Measurements from ENCODE around the gene GPR21. TPM values are rescaled to one million over a fixed set of nuclear protein-coding genes. Genes with fewer than 3 reads are reported as not detected.

The GPR21 gene
- total and polyA plus RNA-seq, 7 donors: 0.05 to 0.64 (median 0.12) TPM; not detected in 4

DNA sequence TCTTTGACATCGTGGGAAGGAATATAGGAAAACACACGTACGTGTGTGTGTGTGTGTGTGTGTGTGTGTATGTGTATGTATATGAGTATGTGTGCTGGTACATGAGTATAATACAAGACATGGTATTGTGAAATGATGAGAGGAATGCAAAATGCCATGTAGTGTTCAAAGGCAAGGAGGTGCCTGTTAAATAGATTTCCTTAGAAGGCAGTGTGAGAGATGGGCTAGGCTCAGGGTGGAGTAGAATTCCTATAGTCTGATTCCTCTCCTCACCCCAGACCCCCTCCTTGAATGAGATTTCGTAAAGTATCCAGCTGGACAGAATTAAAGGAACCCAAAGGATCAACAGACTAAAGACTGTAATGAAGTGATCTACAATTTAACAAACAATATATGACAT, 11.1 kb downstream of the GPR21 start:
- intact Hi-C loops (cut with DNase I): no loop called here
- H3K27ac ChIP-seq: no peak overlapping the region

DNA sequence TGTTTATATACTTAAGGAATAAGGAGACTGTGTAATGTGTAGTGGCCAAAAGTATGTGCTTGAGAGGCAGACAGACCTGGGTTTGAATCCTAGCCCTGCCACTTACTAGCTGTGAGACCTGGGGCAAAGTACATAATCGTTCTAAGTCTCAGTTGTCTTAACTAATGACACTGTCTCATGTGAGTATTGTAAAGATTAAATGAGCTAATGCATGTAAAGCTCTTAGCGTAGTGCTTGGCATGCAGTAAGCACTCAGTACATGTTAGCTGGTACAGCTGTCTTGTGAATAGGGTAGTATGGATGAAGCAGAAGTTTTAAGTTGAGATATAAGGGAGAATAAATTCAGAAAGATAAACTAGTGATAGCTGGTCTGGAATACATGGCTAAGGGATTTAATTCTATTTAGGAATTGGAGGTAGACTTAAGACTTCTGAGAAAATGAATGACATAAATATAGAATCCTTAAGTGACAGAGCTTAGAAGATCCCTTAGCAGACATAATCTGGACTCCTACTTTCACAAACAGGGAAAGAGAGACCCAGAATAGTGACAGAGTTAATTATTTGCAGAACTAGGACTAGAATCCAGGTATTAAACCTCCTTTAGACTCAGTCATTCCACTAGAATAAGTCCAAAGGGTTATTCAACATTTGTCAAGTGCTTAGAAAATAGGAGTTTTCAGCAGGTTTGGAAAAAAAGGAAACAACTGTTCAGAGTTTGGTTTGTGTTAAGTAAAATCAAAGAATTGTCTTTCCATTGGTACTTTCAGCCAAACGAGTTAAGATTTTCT, 13.1 kb downstream of the GPR21 start:
- intact Hi-C loops (cut with DNase I): no loop called here
- no peak for DNase-seq
- Histone ChIP-seq H3K4me3 (no peak overlapping the region), H3K9me3 (no peaks in the 10 kb centered on the region), H3K36me3 (ENCODE audit: insufficient read depth in 1 of 2, low read depth in 1 of 2) (no peaks in the 10 kb centered on the region), H3K27ac (no peak overlapping the region), H3K27me3 (ENCODE audit: insufficient read depth in 3 of 3, low read length in 2 of 3) (no peaks in the 10 kb centered on the region), H3K4me1 (peaks cover 27% of the 10 kb centered on the region)
- 84 to 89% (median 84%) methylated on average over 3 of the region's 3 CpGs for WGBS, 3 donors
- TF ChIP-seq, protein P1, sequence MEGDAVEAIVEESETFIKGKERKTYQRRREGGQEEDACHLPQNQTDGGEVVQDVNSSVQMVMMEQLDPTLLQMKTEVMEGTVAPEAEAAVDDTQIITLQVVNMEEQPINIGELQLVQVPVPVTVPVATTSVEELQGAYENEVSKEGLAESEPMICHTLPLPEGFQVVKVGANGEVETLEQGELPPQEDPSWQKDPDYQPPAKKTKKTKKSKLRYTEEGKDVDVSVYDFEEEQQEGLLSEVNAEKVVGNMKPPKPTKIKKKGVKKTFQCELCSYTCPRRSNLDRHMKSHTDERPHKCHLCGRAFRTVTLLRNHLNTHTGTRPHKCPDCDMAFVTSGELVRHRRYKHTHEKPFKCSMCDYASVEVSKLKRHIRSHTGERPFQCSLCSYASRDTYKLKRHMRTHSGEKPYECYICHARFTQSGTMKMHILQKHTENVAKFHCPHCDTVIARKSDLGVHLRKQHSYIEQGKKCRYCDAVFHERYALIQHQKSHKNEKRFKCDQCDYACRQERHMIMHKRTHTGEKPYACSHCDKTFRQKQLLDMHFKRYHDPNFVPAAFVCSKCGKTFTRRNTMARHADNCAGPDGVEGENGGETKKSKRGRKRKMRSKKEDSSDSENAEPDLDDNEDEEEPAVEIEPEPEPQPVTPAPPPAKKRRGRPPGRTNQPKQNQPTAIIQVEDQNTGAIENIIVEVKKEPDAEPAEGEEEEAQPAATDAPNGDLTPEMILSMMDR (IDR thresholded peaks at IDR 0.05): no peak
- ATAC-seq: no peak

More for the DNA sequence above, 11.1 kb downstream of the GPR21 start:
- WGBS, 3 donors: 80 to 87% (median 86%) methylated on average over 4 of the region's 4 CpGs
- peaks cover 16% of the 10 kb centered on the region for H3K4me1 ChIP-seq
- ATAC-seq: no peak
- DNase-seq: no peak
- TF ChIP-seq, protein P1 (IDR thresholded peaks at IDR 0.05): no peak
- H3K4me3 ChIP-seq: no peak overlapping the region
- no peaks in the 10 kb centered on the region for H3K9me3 ChIP-seq
- H3K36me3 ChIP-seq (ENCODE audit: insufficient read depth in 1 of 2, low read depth in 1 of 2): no peaks in the 10 kb centered on the region
- no peaks in the 10 kb centered on the region for H3K27me3 ChIP-seq (ENCODE audit: insufficient read depth in 3 of 3, low read length in 2 of 3)

DNA sequence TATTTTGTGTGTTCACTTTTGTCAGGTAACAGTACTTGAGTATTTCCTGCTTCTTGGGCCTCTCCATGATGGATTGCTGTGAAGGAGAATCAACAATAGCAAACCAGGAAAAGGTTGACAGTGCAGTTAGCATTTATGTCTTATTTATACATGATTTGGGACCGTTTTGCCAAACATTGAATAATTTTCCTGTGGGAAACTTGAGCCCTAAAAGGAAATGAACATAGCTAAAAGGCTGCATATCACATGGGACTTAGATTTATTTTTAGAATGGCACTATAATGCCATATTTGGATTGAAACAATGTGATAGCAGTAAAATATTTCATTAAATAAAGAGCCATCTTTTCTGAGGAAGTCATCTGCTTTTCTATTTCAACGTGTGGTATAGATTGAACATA, 15.3 kb downstream of the GPR21 start:
- DNase-seq: no peak
- WGBS, 3 donors: 37 to 43% (median 42%) methylated on average over 2 of the region's 2 CpGs
- intact Hi-C loops (cut with DNase I): no loop called here
- H3K4me3 ChIP-seq: no peak overlapping the region
- H3K36me3 ChIP-seq (ENCODE audit: insufficient read depth in 1 of 2, low read depth in 1 of 2): no peaks in the 10 kb centered on the region
- ATAC-seq: no peak
- no peaks in the 10 kb centered on the region for H3K9me3 ChIP-seq
- TF ChIP-seq, protein P1 (IDR thresholded peaks at IDR 0.05): no peak
- H3K27ac ChIP-seq: peak overlapping the region; percentile 3
- no peaks in the 10 kb centered on the region for H3K27me3 ChIP-seq (ENCODE audit: insufficient read depth in 3 of 3, low read length in 2 of 3)
- peaks cover 27% of the 10 kb centered on the region for H3K4me1 ChIP-seq

DNA sequence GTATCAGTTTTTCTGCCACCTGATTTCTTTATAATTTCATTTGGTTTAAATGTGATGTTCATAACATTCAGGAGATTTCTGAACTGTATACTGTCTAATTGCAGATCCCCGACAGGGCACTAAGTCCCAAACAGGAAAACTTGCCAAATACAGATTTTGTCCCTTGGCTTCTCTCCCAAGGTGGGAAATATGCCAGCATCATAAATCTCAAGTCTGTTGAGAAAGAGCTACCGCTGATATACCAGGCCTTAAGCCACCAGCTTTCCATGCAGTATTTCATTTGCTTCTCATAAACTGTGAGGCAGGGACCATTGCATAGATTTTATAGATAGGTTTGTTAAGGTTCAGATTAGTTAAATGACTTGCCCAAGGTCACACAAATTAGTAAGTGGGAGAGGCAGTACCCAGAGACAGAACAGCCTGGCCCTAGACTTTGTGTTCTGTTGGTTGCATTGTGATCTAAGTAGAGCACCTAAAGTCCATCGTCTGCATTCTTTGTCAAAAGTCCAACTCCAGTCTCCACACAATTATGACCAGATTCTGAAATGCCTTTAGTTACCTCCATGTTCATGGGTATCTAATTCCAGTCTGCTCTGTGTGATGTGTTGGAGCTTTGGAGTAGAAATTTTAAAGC, 16.2 kb downstream of the GPR21 start:
- 6 to 9% (median 8%) methylated on average over 3 of the region's 3 CpGs for WGBS, 3 donors
- H3K27me3 ChIP-seq (ENCODE audit: insufficient read depth in 3 of 3, low read length in 2 of 3): no peaks in the 10 kb centered on the region
- intact Hi-C loops (cut with DNase I): no loop called here
- DNase-seq: no peak
- no peaks in the 10 kb centered on the region for H3K9me3 ChIP-seq
- peaks cover 0 to 2% of the 10 kb centered on the region in 2 donors for H3K36me3 ChIP-seq (ENCODE audit: insufficient read depth in 1 of 2, low read depth in 1 of 2)
- peaks cover 27% of the 10 kb centered on the region for H3K4me1 ChIP-seq
- TF ChIP-seq, protein P1 (IDR thresholded peaks at IDR 0.05): no peak
- no peak overlapping the region for H3K4me3 ChIP-seq
- peak in 3 of 4 donors; percentile 65 to 87 (median 82) for ATAC-seq
- H3K27ac ChIP-seq: peak overlapping the region; percentile 3
